SU-DHL-6 (cell line): ENCODE results near the gene CACNB2.

Source experiments
- H2AFZ ChIP-seq: fragments of 200-600 bp; sonication (generic); 2 replicates; pipeline ENCODE4 v1.6.1; 2014; ENCODE audit warnings: low read depth, mild to moderate bottlenecking, moderate library complexity, mixed read lengths, antibody characterized with exemption, low read length; ENCODE audit not compliant: severe bottlenecking
- H3F3A ChIP-seq: fragments of 200-600 bp; shearing (Covaris generic); 2 replicates; pipeline ENCODE4 v1.6.0; 2016; ENCODE audit warnings: antibody characterized with exemption, mild to moderate bottlenecking; ENCODE audit not compliant: insufficient read depth
- H3K27ac ChIP-seq: fragments of 200-600 bp; sonication (generic); 2 replicates; pipeline ENCODE4 v1.5.1; 2016; ENCODE audit warnings: low read depth, mild to moderate bottlenecking, low read length, moderate library complexity, mixed read lengths
- H3K27me3 ChIP-seq: fragments of 200-600 bp; sonication (generic), shearing (Covaris generic); 2 replicates; pipeline ENCODE4 v1.6.0; 2014; ENCODE audit warnings: mild to moderate bottlenecking, low read length
- H3K36me3 ChIP-seq: fragments of 200-600 bp; sonication (generic); 2 replicates; pipeline ENCODE4 v1.6.1; 2014; ENCODE audit warnings: mild to moderate bottlenecking, low read length, mixed read lengths
- H3K4me2 ChIP-seq: fragments of 300-600, 200-600 bp; shearing (Covaris generic), sonication (generic); 2 replicates; pipeline ENCODE4 v1.6.0; 2014; ENCODE audit warnings: low read length, low read depth, mild to moderate bottlenecking; ENCODE audit not compliant: poor library complexity, severe bottlenecking
- H3K4me3 ChIP-seq: fragments of 200-600 bp; sonication (generic); 2 replicates; pipeline ENCODE4 v1.5.1; 2014; ENCODE audit warnings: antibody characterized with exemption, low read length, mild to moderate bottlenecking, mixed read lengths; ENCODE audit not compliant: insufficient read depth, poor library complexity, severe bottlenecking
- H3K79me2 ChIP-seq: fragments of 200-600 bp; sonication (generic); 2 replicates; pipeline ENCODE4 v1.6.1; 2014; ENCODE audit warnings: mild to moderate bottlenecking, low read length, moderate library complexity; ENCODE audit not compliant: insufficient read depth
- H3K9ac ChIP-seq: fragments of 200-600 bp; sonication (generic); 2 replicates; pipeline ENCODE4 v1.7.0; 2014; ENCODE audit warnings: mild to moderate bottlenecking, low read length
- H3K9me2 ChIP-seq: fragments of 200-600 bp; sonication (generic); replicated peaks from 2 replicates; pipeline ENCODE4 v1.6.1; 2014; ENCODE audit warnings: low read length; ENCODE audit not compliant: insufficient read depth
- H3K9me3 ChIP-seq: fragments of 200-600 bp; sonication (generic); 2 replicates; pipeline ENCODE4 v1.6.1; 2014; ENCODE audit warnings: low read length, mixed read lengths; ENCODE audit not compliant: insufficient read depth
- H4K20me1 ChIP-seq: fragments of 200-600 bp; sonication (generic); 2 replicates; pipeline ENCODE4 v1.6.1; 2014; ENCODE audit warnings: low read depth, mild to moderate bottlenecking, antibody characterized with exemption, low read length, moderate library complexity, mixed read lengths
- EZH2phosphoT487 ChIP-seq: fragments of 200-600 bp; sonication (generic), shearing (Covaris generic); conservative IDR thresholded peaks from 2 replicates; pipeline ENCODE4 v1.6.1; 2018; ENCODE audit warnings: mild to moderate bottlenecking, antibody characterized with exemption, low read length, moderate library complexity, mixed read lengths
- TF ChIP-seq, protein P1 (sequence below): fragments of 200-600 bp; sonication (generic); IDR thresholded peaks from one replicate; pipeline ENCODE4 v1.5.1; 2017; ENCODE audit warnings: antibody characterized with exemption, mild to moderate bottlenecking, low read length, moderate library complexity; ENCODE audit not compliant: insufficient read depth, poor library complexity, severe bottlenecking

CACNB2 gene

DNA sequence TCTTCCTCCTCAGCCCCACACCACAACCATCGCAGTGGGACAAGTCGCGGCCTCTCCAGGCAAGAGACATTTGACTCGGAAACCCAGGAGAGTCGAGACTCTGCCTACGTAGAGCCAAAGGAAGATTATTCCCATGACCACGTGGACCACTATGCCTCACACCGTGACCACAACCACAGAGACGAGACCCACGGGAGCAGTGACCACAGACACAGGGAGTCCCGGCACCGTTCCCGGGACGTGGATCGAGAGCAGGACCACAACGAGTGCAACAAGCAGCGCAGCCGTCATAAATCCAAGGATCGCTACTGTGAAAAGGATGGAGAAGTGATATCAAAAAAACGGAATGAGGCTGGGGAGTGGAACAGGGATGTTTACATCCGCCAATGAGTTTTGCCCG, 399.1 kb downstream of the CACNB2 start:
- no peaks in the 10 kb centered on the region for H3K9me3 ChIP-seq
- H2AFZ ChIP-seq, result no peak overlapping the region
- H3K79me2 ChIP-seq, result no peaks in the 10 kb centered on the region
- TF ChIP-seq, protein P1, sequence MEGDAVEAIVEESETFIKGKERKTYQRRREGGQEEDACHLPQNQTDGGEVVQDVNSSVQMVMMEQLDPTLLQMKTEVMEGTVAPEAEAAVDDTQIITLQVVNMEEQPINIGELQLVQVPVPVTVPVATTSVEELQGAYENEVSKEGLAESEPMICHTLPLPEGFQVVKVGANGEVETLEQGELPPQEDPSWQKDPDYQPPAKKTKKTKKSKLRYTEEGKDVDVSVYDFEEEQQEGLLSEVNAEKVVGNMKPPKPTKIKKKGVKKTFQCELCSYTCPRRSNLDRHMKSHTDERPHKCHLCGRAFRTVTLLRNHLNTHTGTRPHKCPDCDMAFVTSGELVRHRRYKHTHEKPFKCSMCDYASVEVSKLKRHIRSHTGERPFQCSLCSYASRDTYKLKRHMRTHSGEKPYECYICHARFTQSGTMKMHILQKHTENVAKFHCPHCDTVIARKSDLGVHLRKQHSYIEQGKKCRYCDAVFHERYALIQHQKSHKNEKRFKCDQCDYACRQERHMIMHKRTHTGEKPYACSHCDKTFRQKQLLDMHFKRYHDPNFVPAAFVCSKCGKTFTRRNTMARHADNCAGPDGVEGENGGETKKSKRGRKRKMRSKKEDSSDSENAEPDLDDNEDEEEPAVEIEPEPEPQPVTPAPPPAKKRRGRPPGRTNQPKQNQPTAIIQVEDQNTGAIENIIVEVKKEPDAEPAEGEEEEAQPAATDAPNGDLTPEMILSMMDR, result no peak
- no peak for TF ChIP-seq EZH2phosphoT487
- H3K27me3 ChIP-seq, result no peaks in the 10 kb centered on the region
- H3K4me2 ChIP-seq, result no peak overlapping the region
- no peaks in the 10 kb centered on the region for H3F3A ChIP-seq
- H4K20me1 ChIP-seq, result no peaks in the 10 kb centered on the region
- H3K9ac ChIP-seq, result no peak overlapping the region
- no peak overlapping the region for H3K4me3 ChIP-seq
- no peaks in the 10 kb centered on the region for H3K9me2 ChIP-seq
- no peak overlapping the region for H3K27ac ChIP-seq
- H3K36me3 ChIP-seq, result peaks cover 4% of the 10 kb centered on the region; the same call in 1 of the 2 replicates

GRCh38 chr10:18540195-18540594, 400.0 kb downstream of the CACNB2 start:
- no peaks in the 10 kb centered on the region for H3K27me3 ChIP-seq
- H3F3A ChIP-seq, result no peaks in the 10 kb centered on the region
- no peak overlapping the region for H3K4me3 ChIP-seq
- H3K9me2 ChIP-seq, result no peaks in the 10 kb centered on the region
- no peak overlapping the region for H3K27ac ChIP-seq
- H3K9me3 ChIP-seq, result no peaks in the 10 kb centered on the region
- H3K9ac ChIP-seq, result no peak overlapping the region
- TF ChIP-seq, protein P1, result no peak
- no peak for TF ChIP-seq EZH2phosphoT487
- no peak overlapping the region for H3K4me2 ChIP-seq
- H3K79me2 ChIP-seq, result no peaks in the 10 kb centered on the region
- peaks cover 7% of the 10 kb centered on the region; the same call in 1 of the 2 replicates for H3K36me3 ChIP-seq
- no peak overlapping the region for H2AFZ ChIP-seq
- no peaks in the 10 kb centered on the region for H4K20me1 ChIP-seq

GRCh38 chr10:18542832-18543231, 402.6 kb downstream of the CACNB2 start:
- no peaks in the 10 kb centered on the region for H3K79me2 ChIP-seq
- H3K27ac ChIP-seq, result no peak overlapping the region
- H2AFZ ChIP-seq, result no peak overlapping the region
- no peaks in the 10 kb centered on the region for H4K20me1 ChIP-seq
- H3K4me3 ChIP-seq, result no peak overlapping the region
- H3K9me2 ChIP-seq, result no peaks in the 10 kb centered on the region
- H3K9me3 ChIP-seq, result no peaks in the 10 kb centered on the region
- H3K36me3 ChIP-seq, result peaks cover 9% of the 10 kb centered on the region; the same call in 1 of the 2 replicates
- H3K9ac ChIP-seq, result no peak overlapping the region
- H3K4me2 ChIP-seq, result no peak overlapping the region
- H3F3A ChIP-seq, result no peaks in the 10 kb centered on the region
- no peak for TF ChIP-seq EZH2phosphoT487
- TF ChIP-seq, protein P1, result no peak
- no peaks in the 10 kb centered on the region for H3K27me3 ChIP-seq
